ENCODE data around the gene NME9. TPM values are rescaled to one million over a fixed set of nuclear protein-coding genes. Genes with fewer than 3 reads are reported as not detected.

Gene NME9
- total and polyA plus RNA-seq, 4 donors, result 0.08 to 0.39 TPM; not detected in 2

DNA sequence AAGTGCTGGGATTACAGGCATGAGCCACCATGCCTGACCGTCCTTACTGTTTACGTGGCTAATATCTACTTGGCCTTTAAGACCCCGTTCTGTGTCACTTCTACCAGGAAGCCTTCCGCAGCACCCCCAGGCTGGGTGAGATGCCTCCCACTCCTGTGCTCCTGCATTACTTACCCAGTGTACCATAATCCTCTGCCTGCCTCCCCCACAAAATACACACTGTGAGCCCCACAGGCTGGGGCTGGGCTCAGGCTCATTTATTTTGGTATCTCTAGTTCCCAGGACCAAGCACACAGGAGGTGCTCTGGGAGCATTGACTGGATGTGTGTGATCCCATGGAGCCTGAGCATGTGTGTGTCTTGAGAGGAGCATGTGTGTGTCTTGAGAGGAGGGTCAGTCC is 33.7 kb upstream of the NME9 start:
- no peaks in the 10 kb centered on the region for H3K27me3 ChIP-seq (ENCODE audit: control insufficient read depth in 4 of 4, insufficient read depth in 4 of 4, low read length in 3 of 4)
- 93% methylated on average over 4 of the region's 4 CpGs for WGBS

DNA sequence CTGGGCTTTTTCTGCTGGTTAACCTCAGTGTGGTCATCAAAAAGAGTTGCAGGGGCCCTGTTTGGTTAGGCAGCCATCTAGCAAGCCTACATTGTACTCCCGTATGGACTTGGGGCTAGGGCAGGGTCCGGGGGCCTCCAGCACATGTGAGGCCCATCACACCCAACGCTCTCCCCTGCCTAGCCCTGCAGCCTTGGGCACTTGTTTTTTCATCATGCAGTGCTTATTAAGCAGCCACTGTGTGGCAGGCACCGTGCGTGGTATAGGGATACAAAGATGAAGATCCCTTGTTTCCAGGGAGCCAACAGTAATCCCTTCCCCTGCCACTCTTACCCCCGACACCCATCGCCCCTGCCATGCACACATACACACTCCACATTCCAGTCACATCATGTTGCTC is 32.9 kb upstream of the NME9 start:
- Histone ChIP-seq H3K27ac (ENCODE audit: low read depth in 1 of 2, low read length in 2 of 2) (no peak overlapping the region), H3K27me3 (ENCODE audit: control insufficient read depth in 4 of 4, insufficient read depth in 4 of 4, low read length in 3 of 4) (no peaks in the 10 kb centered on the region), H3K9me3 (ENCODE audit: control insufficient read depth in 4 of 4, low read length in 3 of 4) (no peaks in the 10 kb centered on the region), H3K36me3 (ENCODE audit: control insufficient read depth in 4 of 4, insufficient read depth in 3 of 4, low read depth in 1 of 4, low read length in 3 of 4) (no peaks in the 10 kb centered on the region), H3K9ac (ENCODE audit: low read depth in 1 of 2, low read length in 2 of 2) (no peak overlapping the region), H3K4me3 (ENCODE audit: low read depth in 1 of 3, low read length in 3 of 3) (no peak overlapping the region), H3K4me1 (ENCODE audit: control insufficient read depth in 4 of 4, insufficient read depth in 4 of 4, low read length in 3 of 4) (no peaks in the 10 kb centered on the region)
- 90% methylated on average over 7 of the region's 7 CpGs for WGBS
- TF ChIP-seq FOXA1 (IDR thresholded peaks at IDR 0.05) (no peak), GABPA (IDR thresholded peaks at IDR 0.05 in 1 of 2, conservative IDR thresholded peaks at IDR 0.05 in 1 of 2) (no peak), RXRA (IDR thresholded peaks at IDR 0.05) (no peak), HNF4A (conservative IDR thresholded peaks at IDR 0.05) (no peak), REST (IDR thresholded peaks at IDR 0.05) (no peak), EGR1 (IDR thresholded peaks at IDR 0.05; ENCODE audit: low read depth in 2 of 2) (no peak), NR2F2 (IDR thresholded peaks at IDR 0.05) (no peak)
- TF ChIP-seq, protein P1, sequence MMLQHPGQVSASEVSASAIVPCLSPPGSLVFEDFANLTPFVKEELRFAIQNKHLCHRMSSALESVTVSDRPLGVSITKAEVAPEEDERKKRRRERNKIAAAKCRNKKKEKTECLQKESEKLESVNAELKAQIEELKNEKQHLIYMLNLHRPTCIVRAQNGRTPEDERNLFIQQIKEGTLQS (IDR thresholded peaks at IDR 0.05), result no peak
- TF ChIP-seq, protein P2, sequence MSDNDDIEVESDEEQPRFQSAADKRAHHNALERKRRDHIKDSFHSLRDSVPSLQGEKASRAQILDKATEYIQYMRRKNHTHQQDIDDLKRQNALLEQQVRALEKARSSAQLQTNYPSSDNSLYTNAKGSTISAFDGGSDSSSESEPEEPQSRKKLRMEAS (IDR thresholded peaks at IDR 0.05), result no peak
- no peak for DNase-seq (ENCODE audit: low spot score)

More for the DNA sequence above, 33.7 kb upstream of the NME9 start:
- Histone ChIP-seq H3K4me3 (ENCODE audit: low read depth in 1 of 3, low read length in 3 of 3) (no peak overlapping the region), H3K4me1 (ENCODE audit: control insufficient read depth in 4 of 4, insufficient read depth in 4 of 4, low read length in 3 of 4) (no peaks in the 10 kb centered on the region), H3K9ac (ENCODE audit: low read depth in 1 of 2, low read length in 2 of 2) (no peak overlapping the region), H3K9me3 (ENCODE audit: control insufficient read depth in 4 of 4, low read length in 3 of 4) (no peaks in the 10 kb centered on the region), H3K27ac (ENCODE audit: low read depth in 1 of 2, low read length in 2 of 2) (no peak overlapping the region), H3K36me3 (ENCODE audit: control insufficient read depth in 4 of 4, insufficient read depth in 3 of 4, low read depth in 1 of 4, low read length in 3 of 4) (no peaks in the 10 kb centered on the region)
- TF ChIP-seq TAF1 (conservative IDR thresholded peaks at IDR 0.05), result no peak
- DNase-seq (ENCODE audit: low spot score), result no peak

DNA sequence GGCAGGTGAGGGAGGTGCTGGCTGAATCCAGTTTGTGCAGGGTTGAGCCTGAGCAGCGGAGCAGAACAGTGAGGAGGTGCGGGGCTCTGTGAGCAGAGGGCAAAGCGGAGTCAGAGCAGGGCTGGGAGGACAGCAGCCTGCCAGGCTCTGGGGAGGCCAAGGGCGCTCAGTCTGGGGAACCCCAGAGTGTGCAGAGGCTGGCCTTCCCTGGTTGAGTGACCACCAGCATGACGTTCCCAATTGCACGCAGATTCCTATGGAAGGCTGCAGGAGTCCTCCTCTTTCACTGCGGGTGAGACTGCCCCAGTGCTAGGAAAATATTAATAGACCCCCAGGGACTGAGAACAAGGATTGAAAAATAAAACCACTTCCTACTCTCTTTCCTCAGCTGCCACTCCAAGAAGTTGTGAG is 31.9 kb upstream of the NME9 start:
- H3K27ac ChIP-seq (ENCODE audit: low read depth in 1 of 2, low read length in 2 of 2), result no peak overlapping the region
- H3K4me3 ChIP-seq (ENCODE audit: low read depth in 1 of 3, low read length in 3 of 3), result no peak overlapping the region
- no peaks in the 10 kb centered on the region for H3K36me3 ChIP-seq (ENCODE audit: control insufficient read depth in 4 of 4, insufficient read depth in 3 of 4, low read depth in 1 of 4, low read length in 3 of 4)
- no peak overlapping the region for H3K9ac ChIP-seq (ENCODE audit: low read depth in 1 of 2, low read length in 2 of 2)
- H3K9me3 ChIP-seq (ENCODE audit: control insufficient read depth in 4 of 4, low read length in 3 of 4), result no peaks in the 10 kb centered on the region
- no peaks in the 10 kb centered on the region for H3K27me3 ChIP-seq (ENCODE audit: control insufficient read depth in 4 of 4, insufficient read depth in 4 of 4, low read length in 3 of 4)
- H3K4me1 ChIP-seq (ENCODE audit: control insufficient read depth in 4 of 4, insufficient read depth in 4 of 4, low read length in 3 of 4), result no peaks in the 10 kb centered on the region
- no peak for DNase-seq (ENCODE audit: low spot score)
- no peak for TF ChIP-seq EGR1 (IDR thresholded peaks at IDR 0.05; ENCODE audit: low read depth in 2 of 2)
- TF ChIP-seq TAF1 (conservative IDR thresholded peaks at IDR 0.05), result no peak
- no peak for TF ChIP-seq FOXA1 (IDR thresholded peaks at IDR 0.05)
- no peak for TF ChIP-seq GABPA (IDR thresholded peaks at IDR 0.05 in 1 of 2, conservative IDR thresholded peaks at IDR 0.05 in 1 of 2)
- no peak for TF ChIP-seq HNF4G (IDR thresholded peaks at IDR 0.05)
- TF ChIP-seq, protein P2 (IDR thresholded peaks at IDR 0.05), result no peak
- TF ChIP-seq HNF4A (conservative IDR thresholded peaks at IDR 0.05), result no peak
- no peak for TF ChIP-seq ZBTB33 (IDR thresholded peaks at IDR 0.05)
- no peak for TF ChIP-seq JUND (IDR thresholded peaks at IDR 0.05)
- TF ChIP-seq, protein P1 (IDR thresholded peaks at IDR 0.05), result no peak
- TF ChIP-seq RAD21 (IDR thresholded peaks at IDR 0.05), result no peak
- TF ChIP-seq SP1 (IDR thresholded peaks at IDR 0.05), result no peak
- 94% methylated on average over 7 of the region's 7 CpGs for WGBS

Data from liver (tissue), 9 donors.